Stimulated activated CD4-positive, alpha-beta T cell treated with anti-CD3 and anti-CD28 coated beads, Interleukin-4, amount 100 ng/mL, for 1 hour (primary cell): Measurements from ENCODE around the gene SMU1.
"Not testable (repeated sequence)": the region's sequence is repeated elsewhere in the genome, so short reads cannot be mapped to it uniquely, and the experiment has no call there.

ENCODE experiments used
- DNase-seq: peaks from one replicate; pipeline ENCODE4 v3.0.0-alpha.2; 2020

The SMU1 gene

DNA sequence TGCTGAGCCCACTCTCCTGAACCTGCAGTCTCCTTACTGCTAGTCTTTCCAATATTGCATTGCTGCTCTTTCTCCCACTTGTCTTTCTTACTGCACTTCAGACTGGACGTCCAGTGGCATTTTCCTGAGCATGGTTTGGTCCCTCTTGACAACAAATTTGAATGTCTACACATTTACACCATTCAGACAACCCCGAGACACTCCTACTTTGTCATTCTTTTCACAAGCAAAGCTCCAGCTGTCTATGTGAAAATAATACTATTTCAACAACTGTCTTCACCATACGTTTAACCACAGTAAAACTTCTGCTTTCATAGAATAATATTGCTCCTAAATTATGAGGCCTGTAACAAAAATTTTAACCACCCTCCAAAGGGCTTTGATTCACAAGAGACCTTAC, 64.6 kb downstream of the SMU1 start:
- DNase-seq: no peak

DNA sequence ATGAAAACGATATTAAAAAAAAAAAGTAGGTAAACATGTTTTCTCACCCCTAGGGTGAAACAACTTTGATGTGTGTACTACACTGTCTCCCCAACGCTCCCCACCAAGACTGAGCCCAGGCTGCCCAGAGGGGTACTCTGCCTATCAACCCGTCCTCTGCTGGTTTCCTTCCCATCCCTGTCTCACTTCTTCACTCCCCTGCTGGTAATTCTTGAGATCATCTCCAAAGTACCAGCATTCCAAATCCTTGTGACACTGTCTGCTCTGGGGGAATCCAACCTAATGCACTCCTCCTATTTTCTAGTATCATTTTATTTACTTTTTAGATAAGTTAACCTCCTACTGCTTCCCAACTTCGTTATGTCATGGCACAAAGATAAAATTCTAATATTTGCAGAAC, 68.7 kb downstream of the SMU1 start:
- no peak for DNase-seq

DNA sequence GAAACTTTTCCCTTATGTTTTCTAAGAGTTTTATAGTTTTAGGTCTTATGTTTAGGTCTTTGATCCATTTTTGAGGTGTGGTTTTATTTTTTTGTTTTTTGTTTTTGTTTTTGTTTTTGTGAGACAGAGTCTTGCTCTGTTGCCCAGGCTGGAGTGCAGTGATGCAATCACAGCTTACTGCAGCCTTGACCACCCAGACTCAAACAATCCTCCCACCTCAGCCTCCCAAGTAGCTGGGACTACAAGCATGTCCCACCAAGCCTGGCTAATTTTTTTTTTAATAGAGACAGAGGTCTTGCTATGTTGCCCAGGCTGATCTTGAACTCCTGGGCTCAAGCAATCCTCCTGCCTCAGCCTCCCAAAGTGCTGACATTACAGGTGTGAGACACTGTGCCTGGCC, 71.1 kb downstream of the SMU1 start:
- not testable (repeated sequence) for DNase-seq

DNA sequence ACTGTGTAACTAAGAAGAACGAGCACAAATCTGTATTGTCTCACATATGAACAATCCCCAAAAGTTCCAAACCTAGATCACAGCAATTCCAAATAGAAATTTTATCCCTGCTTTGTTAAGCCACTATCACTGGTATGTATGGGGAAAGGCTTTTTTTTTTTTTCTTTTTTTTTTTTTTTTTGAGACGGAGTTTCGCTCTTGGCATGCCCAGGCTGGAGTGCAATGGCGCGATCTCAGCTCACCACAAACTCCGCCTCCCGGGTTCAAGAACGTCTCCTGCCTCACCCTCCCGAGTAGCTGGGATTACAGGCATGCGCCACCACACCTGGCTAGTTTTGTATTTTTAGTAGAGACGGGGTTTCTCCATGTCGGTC, 75.8 kb downstream of the SMU1 start:
- DNase-seq: peak; percentile 19

DNA sequence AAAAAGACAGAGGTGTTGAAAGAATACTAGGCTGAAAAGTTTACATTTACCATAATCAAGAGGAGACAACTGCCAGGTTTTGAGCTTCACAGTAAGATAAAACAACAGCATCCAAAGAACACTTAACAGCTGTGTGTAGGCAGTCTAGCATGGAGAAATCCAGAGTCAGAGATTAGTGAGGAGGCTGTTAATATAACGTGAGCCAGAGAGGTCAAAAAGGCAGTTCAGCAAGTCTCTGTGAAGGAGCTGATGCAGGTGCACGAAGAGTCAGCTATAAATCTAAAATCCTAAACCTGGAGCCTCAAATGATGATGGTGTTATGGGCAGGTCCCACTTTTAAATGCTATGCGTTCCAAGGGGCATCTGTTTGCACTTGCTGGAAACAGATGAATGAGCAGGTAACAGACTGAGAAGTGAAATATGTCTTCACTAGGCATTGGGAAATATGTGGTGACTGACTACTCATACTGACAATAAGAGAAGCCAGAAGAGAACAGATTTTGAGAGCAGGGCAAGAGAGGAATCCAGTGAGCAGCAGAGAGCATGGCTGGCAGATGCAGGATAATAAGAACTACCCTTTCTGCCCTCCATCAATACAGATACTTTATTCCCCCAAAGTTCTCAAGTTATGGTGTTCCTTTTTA, 83.8 kb downstream of the SMU1 start:
- no peak for DNase-seq

DNA sequence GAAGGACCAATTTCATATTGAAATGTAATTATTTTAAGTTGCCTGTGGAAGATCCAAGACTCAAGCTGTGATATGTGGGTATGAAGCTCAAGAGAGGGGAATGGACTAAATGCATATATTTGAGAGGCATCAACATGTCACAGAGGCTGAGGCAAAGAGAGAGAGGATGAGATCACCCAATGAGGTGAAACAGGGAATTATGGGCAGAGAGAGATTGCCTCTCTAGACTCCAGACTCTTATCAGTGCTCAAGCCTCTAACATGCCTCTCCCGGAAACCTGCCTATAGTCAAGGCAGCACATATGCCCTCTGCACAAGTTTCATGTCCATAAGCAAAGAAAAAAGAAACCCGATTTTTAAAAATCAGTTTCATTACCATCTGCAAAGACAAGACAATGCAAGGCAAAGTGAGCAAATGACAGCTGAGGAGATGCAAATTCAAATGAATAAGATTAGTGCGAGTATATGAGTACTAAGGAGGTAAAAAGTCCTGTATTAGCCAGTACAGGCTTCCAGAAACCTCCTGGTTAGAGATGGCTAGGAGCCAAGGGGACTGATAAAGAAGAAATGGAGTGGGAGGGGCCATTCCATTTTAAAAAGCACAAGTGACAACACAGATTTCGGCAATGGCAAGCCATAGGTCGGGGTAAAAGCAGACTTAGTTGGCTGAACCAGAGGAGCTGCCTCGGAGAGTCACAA, 84.4 kb downstream of the SMU1 start:
- no peak for DNase-seq
